Lung microvascular endothelial cell (primary cell): ENCODE data around the gene GGT5. TPM values are rescaled to one million over a fixed set of nuclear protein-coding genes. Genes with fewer than 3 reads are reported as not detected.
"Not testable (repeated sequence)": the region's sequence is repeated elsewhere in the genome, so short reads cannot be mapped to it uniquely, and the experiment has no call there.

Source experiments
- DNase-seq, 2 donors: peaks; one replicate each; pipeline versions ENCODE4 v3.0.0 to v3.0.0-alpha.2; 2010; ENCODE audit warnings: low read depth in 2 of 2
- total RNA-seq: library from RNA; depleted of rRNA; stranded (reverse); fragments of >200 nt; gene quantifications from 2 replicates; pipeline ENCODE4 v1.2.1, GENCODE V29; 2014

Gene GGT5
- total RNA-seq, 1 donor from 2014 or later = 1.8 TPM

DNA sequence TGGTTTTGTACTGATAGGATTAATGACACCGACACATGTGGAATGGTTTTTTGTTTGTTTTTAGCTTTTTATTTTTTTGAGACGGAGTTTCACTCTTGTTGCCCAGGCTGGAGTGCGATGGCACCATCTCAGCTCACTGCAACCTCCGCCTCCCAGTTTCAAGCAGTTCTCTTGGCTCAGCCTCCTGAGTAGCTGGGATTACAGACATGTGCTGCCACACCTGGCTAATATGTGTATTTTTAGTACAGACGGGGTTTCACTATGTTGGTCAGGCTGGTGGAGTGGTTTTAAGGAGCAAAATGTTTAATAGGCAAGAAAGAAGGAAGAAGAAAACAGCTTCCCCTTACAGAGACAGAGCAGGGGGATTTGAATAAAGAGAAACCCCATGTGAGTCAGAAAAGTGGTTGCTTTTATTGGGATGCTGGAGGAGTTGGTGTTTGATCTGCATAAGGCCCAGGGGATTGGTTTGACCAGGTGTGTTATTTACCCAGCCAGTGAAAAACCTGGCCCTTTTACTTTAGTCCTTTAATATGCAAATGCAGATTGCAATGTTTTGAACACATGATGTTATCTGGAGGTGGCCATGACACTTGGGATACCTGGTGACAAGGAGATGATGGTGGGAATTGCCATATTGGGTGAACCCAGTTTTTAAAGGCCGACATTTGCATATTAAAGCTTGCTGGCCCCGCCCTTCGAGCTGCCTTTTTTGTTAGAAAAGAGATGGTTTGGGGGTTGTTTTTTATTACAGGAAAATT lies 39.3 kb downstream of the GGT5 start:
- no peak for DNase-seq

DNA sequence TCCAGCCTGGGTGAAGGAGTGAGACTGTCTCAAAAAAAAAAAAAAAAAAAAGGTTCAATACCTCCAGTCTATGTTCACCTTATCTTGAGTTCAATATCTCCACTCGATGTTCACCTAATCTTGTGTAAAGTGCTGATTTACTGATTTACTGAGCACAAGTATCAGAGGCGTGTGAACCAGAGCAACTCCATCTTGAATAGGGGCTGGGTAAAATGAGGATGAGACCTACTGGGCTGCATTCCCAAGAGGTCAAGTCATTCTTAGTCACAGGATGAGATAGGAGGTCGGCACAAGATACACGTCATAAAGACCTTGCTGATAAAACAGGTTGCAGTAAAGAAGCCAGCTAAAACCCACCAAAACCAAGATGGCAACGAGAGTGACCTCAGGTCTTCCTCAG lies 41.0 kb downstream of the GGT5 start:
- DNase-seq = not testable (repeated sequence)

DNA sequence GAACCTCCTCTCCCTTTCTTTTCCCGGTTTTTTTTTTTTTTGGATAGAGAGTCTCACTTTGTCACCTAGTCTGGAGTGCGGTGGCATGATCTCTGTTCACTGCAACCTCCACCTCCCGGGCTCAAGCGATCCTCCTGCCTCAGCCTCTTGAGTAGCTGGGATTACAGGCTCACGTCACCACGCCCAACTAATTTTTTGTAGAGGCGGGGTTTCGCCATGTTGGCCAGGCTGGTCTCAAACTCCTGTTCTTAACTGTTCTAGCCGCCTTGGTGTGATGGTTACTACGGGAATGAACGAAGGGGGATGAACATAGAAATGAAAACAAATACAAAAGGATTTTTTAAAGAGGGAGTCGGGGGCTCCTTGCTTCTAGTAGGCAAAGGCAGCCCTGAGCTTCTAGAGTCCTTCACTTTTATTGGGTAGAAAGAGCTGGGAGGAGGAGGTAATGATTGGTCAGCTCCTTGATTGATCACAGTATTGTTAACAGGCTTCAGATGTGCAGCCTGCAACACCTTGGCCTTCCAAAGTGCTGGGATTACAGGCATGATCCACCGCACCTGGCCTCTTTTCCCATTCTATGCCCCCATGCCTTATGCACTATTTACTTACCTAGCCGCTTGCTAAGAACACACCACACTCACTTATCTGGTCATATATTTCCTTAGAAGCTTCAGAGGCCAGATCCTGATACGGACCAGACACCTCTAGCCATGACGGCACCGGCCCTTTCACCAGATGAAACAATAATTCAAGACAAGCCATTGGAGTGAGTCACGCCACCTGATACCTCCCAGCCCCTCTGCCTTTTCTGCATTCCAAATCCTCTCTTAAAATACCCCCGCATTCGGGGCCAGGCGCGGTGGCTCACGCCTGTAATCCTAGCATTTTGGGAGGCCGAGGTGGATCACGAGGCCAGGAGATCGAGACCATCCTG lies 42.9 kb downstream of the GGT5 start:
- no peak for DNase-seq

DNA sequence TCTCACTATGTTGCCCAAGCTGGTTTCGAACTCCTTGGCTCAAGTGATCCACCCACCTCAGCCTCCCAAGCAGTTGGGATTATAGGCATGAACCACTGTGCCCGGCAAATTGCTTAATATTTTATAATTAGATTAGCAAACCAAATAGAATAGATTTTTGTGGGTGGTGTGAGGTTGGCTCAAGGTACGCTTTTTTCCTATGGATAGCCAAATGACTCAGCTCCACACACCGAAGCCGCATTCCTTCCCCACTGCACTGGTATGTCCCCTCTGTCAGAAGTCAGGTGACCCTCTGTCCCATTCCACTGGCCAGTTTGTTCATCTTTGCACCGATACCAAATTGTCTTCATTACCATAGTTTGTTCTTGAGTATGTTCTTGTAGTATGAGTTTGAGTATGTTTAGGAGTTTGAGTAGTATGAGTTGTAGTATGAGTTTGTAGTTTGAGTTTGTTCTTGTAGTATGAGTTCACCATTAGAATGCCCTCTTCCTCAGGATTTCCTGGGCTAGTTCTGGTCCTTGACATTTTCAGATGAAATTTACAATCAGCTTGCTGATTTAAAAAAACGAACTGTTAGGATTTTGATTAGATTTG lies 44.2 kb downstream of the GGT5 start:
- peak; percentile 54 to 92 for DNase-seq

DNA sequence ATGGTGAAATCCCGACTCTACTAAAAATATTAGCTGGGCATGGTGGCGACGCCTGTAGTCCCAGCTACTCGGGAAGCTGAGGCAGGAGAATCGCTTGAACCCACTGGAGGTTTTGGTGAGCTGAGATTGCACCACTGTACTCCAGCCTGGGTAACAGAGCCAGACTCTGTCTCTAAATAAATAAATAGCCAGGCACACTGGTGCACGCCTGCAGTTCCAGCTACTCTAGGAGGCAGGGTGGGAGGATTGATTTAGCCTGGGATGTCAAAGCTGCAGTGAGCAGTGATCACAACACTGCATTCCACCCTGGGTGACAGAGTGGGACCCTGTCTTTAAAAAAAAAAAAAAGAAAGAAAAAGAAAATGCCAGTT lies 46.2 kb downstream of the GGT5 start:
- no peak for DNase-seq

DNA sequence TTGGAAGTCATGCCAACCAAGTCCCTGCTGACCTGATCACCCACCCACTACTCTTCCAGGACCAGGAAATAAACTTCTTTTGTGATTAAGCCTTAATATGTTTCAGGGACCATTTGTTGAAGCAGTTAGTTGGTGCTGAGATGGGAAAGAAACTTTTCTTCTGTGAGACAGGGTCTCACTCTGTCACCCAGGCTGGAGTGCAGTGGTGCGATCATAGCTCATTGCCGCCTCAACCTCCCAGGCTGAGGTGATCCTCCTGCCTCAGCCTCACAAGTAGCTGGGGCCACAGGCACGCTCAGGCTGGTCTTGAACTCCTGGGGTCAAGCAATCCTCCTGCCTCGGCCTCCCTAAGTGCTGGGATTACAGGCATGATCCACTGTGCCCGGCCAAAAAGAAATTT lies 53.0 kb downstream of the GGT5 start:
- no peak for DNase-seq

DNA sequence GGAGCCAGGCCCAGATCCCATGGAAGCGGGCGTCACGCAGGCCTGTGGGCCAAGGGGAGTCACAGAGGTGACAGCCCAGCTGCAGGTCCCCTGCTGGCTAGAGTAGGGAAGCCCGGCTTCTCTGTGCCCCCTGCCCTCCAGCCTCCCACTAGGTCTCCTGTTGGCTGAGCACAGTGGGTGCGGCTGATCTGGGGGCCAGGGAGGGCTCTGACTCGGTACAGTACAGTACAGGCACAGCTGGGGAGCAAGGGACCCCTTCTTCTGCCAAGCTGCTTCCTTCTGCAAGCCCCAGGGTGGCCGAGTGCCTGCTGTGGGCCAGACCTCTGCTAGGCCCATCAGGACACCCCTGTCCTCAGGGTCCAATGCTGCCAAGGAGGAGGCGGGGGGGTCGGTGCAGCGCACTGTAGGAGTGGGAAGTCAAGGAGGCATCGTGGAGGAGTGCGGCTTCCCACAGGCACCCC lies 53.5 kb downstream of the GGT5 start:
- DNase-seq = no peak

DNA sequence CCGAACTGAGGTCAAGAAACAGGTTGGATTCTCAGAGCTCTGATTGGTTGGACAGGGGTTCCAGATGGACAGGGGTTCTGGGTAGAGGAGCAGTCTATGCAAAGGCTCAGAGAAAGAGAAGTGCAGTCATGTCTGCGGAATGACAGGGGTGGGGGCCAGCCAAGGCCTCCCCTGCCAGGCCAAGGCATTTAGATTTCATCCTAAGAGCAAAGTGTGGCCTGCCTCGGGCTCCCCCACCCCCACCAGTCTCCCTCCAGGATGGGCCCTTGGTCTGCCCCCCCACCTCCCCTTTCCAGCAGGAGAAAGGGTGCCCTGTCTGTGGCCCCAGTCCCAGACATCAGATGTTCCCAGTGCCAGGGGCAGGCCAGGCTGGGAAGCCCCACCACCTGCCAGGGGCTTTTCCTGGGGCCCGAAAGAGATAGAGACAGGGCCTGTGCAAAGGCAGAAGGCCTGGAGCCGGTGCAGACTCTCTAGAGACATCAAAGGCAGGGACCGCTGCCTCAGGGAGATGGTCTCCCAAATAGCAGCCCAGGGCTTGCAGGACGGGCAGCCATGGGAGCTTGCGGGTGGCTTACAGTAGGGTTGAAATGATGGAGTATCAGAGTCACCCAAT lies 54.2 kb downstream of the GGT5 start:
- DNase-seq = no peak

DNA sequence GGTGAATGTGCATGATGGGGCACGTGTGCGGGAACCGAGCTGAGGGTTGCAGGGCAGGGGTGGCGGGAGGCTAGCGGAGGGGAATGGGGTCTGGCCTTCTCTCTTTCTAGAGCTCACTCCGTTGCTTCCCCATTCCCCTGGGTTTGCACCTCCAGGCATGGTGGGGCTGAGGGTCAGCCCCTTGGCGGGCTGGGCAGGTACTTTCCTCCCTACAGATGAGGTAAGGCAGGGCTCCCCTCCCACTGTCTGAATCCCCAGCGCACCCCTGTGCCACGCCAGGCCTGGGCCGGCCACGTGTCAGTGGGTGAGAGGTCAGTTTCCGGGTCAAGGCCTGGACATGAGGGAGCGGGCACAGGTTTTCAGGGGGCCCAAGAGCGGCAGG lies 54.7 kb downstream of the GGT5 start:
- DNase-seq = no peak

DNA sequence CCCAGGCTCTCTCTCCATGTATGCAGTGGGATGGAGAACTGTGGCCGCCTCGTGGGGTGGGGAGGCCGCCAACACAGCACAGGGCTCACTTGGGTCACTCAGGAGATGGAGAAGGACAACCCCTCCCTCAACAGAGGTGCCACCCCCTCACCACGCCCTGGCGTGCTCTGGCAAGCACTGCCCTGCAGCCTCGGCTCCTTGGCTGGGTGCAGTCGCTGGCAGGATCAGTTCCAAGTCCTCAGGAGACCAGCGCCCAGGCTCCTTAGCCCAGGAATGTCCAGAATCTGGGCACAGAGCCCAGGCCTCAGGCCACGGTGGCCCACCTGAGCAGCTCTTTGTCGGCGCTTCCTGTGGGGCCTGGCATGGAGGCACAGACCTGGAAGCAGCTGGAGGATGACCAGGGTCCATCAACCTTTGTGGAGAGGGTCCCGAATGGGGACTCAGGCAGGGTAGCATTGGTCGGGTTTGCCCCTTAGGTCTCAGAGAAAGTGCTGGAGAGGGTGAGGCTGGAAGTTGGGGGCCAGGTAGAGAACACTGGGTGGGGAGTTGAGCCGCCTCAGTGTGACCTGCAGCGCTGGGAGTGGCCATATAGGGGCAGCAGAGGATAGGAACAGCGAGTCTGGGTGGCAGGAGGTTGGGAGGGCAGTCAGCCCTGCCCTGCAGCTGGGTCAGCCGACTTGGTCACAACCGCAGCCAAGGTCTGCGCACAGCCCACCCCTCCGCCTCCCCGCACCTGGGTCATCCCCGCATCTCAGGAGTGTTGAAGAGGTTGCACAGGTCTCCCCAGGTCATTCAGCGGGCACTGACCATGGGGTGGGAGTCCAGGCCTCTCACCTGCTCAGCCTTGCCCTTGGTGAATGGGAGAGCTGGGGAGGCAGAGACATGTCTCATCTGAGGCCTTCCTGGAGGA lies 55.4 kb downstream of the GGT5 start:
- peak; percentile 66 to 76 for DNase-seq

DNA sequence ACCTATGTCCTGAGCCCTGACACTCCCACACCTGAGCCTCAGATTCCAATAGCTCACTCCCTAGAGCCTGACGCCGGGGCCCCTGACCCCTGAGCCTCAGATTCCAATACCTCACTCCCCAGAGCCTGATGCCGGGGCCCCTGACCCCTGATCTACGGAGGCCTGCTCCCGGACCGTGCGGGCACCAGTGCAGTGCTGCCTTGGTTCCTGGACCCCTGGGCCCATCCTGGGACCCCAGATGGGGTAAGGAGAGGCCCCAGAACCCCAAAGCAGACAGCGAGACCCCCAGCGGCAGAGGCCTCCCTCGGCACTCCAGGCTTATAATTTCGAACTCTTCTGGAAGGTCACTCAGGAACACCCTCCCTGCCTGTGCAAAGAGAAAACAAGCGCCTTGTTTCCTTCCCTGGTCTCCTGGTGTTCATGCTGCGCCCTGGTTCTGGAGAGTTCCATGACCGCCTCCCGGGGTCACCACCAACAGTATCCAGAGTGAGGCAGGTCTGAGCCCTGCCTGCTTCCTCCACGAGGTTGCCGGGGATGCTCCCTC lies 56.1 kb downstream of the GGT5 start:
- no peak for DNase-seq

DNA sequence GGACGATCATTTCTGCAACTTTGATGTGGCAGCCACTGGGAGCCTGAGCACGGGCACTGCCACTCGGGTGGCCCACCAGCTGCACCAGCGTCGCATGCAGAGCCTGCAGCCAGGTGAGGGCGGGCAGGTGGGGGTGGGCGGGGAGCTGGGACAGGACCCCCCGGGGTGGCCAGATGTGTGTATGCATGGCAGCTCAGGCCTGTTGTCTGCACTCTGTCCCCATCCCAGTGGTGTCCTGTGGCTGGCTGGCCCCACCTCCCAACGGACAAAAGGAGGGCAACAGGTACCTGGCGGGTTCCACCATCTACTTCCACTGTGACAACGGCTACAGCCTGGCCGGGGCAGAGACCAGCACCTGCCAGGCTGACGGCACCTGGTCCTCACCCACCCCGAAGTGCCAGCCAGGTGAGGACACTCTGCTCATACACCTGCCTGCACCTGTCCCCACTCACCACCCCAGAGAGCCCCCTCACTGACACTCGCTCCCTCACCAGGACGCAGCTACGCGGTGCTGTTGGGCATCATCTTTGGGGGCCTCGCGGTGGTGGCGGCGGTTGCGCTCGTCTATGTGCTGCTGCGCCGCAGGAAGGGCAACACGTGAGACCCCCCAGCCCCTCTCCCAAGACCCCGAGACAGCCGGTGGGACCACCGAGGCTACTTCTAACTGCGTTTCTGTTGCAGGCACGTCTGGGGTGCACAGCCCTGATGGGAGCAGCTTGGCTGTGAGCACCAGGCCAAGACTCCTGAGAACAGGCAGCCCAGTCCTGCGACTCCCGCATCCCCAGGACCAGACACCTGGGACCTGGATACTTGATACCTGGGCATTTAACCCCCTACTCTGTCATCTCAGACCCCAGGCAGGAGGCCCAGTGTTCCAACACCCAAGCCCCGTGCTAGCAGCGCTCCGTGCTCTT lies 56.9 kb downstream of the GGT5 start:
- DNase-seq = no peak

DNA sequence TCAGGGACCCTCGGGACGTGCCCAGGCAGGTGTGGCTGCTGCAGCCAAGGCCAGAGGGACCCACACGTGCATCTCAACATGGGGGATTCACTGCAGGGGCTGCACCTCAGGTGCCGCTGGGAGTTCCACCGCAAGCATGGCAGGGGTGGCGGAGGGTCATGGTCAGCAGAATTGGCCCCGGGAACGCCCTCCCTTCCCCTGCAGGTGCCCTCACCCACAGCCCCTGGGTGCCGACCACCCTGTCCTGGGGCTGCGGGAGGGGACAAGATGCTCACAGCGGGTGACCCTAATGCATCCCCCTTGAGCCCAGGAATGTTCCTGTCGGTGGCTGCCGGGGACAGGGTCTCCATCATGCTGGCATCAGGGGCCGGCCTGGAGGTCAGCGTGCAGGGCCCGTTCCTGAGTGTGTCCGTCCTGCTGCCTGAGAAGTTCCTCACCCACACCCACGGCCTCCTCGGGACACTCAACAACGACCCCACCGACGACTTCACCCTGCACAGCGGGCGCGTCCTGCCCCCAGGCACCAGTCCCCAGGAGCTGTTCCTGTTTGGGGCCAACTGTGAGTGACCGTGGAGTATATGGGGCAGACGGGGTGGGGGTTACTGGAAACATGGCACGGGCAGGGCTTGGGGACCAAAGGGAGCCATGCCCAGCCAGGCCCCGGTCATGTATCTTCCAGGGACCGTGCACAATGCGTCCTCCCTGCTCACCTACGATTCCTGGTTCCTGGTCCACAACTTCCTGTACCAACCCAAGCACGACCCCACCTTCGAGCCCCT lies 57.8 kb downstream of the GGT5 start:
- no peak for DNase-seq

DNA sequence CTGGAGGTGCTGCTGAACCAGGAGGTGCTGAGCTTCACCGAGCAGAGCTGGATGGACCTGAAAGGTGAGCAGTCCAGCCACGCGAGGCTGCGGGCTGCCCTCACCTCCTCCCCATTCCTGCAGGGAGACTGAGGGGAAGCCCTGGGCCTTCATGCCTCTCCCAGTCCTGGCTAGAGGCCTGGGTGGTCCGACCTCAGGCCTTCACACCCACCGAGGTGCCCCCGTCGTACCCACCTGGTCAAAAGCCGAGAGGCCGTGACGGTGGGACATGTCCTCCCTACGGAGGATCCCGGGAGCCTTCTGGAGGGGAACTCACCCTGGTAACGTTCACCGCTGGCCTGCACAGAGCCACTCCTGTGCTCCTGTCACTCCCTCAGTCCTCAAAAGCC lies 58.5 kb downstream of the GGT5 start:
- no peak for DNase-seq

DNA sequence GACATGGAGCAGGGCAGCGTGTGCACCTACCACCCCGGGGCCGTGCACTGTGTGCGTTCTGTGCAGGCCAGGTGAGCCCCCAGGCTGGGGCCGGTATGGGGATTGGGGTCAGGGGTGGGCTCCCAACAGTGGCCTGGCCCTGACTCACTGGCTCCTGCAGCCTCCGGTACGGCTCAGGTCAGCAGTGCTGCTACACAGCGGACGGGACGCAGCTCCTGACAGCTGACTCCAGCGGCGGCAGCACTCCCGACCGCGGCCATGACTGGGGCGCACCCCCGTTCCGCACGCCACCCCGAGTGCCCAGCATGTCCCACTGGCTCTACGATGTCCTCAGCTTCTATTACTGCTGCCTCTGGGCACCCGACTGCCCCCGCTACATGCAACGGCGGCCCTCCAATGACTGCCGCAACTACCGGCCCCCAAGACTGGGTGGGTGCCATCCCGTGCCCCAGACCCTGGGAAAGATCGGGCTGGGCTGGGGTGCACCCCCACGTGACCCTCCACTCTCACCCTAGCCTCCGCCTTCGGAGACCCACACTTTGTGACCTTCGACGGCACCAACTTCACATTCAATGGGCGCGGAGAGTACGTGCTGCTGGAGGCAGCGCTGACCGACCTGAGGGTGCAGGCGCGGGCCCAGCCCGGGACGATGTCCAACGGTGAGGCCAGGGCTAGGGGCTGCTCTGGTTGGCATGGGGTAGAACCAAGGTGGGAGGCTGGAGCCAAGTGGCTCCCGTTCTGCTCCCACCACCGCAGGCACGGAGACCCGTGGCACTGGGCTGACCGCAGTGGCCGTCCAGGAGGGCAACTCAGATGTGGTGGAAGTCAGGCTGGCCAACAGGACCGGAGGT lies 59.2 kb downstream of the GGT5 start:
- no peak for DNase-seq

DNA sequence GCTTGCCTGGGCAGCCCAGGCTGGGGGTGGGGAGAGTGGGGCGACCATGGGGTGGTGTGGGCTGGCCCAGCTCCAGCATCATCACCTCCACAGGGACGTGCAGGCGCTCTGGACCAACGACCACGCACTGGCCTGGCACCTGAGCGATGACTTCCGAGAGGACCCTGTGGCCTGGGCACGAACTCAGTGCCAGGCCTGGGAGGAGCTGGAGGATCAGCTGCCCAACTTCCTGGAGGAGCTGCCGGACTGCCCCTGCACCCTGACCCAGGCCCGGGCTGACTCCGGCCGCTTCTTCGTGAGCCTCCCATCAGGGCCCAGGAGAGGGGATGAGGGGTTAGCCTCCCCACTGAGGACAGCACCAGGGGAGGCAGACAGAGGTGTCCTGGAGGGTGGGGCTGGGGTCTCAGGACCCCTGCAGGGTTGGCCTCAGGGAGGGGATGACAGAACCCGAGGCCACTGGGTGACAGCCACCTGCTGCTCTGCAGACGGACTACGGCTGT lies 59.8 kb downstream of the GGT5 start:
- no peak for DNase-seq

DNA sequence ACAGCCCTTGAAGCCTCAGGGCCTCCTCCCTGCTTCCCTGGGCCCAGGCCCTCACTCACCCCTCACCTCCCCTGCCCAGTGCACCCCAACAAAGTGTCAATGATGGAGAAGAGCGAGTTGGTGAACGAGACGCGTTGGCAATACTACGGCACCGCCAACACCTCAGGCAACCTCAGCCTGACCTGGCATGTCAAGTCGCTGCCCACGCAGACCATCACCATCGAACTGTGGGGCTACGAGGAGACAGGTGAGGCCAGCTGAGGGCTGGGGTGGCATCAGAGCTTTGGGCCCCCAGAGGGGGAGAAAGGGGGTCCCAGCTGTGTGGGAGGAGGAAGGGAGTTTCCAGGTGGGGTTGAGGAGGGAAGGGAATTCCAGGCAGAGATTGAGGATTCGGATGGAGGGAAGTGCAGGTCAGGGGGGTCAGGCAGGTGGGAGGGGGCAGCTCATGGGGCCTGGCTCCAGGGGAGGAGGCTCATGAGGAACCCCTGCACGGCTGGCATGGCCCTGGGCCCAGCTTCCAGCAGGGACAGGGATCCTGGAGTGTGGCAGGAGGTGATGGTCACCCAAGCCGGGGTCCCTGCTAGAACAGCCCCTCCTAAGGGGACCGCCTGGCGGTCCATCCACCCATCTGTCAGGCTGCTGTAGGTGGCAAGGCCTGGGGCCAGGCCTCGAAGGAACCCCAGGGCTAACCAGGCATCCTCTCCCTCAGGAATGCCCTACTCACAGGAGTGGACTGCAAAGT lies 60.7 kb downstream of the GGT5 start:
- DNase-seq = no peak
